ENCODE results near the gene GPR107.
A peak's percentile ranks its signal among the peaks of the same experiment; 100 is the strongest.

GPR107 gene

DNA sequence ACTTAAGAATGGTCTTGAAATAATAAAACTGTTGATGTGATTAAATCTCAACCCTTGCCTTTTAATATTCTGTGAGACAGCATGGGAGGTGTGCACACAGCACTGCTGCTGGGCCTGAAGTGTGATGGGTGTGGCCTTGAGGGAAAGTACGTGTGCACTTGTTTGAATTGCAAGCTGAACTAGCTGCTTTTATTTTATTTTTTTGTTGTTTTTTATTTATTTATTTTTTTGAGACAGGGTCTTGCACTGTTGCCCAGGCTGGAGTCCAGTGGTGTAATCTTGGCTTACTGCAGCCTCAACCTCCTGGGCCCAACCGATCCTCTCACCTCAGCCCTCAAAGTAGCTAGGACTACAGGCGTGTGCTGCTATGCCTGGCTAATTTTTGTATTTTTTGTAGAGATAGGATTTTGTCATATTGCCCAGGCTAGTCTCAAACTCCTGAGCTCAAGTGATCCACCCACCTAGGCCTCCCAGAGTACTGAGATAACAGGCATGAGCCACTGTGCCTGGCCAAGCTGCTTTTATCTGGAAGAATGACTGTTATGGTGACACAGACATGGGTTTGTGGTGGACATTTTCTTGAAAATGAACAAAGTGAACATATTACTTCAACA is 58.9 kb downstream of the GPR107 start:
- no peak for DNase-seq

DNA sequence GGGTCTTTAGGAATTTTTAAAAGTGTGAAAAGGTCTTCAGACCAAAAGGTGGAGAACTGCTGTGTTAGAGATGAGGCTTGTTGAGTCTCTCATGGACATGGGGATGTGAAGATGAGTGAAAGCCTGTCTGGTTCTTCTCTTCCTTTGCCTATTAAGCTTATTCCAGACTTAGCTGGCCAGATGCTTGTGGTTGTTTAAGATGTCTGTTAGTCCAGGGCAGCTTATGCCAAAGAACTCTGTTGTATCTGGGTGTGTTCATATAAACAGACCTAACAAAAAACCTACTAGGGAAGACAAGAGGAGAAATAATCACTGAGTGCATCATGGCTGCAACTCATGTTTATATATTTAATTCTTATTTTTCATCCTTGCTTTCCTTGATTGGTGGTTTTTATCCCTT is 61.0 kb downstream of the GPR107 start:
- no peak for DNase-seq

DNA sequence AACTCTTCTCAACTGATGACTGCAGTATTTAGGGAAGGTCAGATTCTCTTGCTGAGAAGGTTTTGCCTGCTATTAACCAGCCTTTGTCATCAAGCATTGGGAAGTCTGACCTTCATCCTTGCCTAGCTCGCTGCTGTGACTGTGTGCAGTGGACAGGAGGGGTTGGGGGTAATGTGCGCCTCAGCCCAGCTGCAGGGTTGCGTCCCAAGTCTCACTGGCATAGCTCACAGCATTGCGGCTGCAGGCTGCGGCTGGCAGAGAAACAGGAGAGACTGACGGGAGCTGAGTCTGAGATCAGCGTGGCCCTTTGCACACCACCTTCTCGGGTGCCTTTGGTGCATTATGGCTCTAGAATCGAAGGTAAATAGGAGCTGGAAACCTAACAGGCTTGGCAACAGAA is 62.6 kb downstream of the GPR107 start:
- no peak for DNase-seq

DNA sequence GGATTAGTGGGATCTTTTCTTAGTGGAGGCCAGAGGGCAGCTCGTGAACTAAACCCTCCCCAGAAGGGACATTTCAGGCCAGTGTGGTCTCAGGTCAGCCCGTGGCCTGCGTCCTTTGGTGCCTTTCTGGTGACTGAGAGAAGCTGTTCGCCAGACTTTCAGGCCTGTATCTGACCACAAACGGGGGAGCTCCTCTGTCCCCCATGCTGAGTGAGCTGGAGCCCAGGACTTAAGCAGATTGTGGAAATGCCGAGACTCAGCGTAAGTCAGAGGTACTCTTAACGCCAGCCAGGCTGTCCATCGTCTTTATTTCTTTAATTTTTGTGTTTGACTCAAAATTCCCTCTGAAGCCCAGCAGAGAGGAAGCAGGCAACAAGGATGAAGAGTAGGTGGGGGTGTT is 63.7 kb downstream of the GPR107 start:
- DNase-seq: no peak

DNA sequence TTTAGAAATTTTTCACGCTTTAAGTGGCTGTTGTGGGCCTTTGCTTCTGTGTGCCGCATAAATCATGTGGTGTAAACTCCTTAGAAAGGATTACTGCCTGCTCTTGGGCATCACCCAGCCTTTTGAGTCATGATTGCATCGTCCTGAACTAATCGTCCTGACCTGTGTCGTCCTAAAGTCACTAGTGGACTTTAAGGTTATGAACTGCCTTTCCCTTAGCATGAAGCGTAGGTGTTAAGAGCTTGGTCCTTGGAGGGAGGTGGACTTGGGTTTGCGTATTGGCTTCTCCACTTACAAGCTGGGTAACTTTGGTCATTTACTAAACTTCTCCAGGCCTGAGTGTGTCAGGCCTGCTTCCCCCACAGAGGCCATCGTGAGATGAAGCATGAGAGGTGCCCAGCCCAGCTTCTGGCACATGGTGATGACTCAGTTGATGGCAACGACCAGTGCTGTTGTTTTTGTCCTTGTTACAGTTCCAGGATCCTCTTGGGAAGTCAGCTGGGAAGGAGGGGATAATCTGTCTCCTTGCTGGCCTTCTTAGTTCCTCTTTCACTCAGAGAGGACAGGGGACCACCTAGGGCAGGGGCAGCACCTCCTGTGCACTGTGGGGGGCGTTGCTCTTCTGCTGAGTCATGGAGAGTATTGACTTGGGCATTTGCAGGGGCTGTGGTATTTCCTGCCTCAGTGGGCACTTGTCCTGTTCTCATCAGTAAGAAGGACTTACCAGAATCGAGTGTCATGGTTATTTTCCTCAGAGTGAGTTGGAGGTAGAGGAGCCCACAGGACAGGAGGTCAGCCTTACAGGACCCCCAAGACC is 64.3 kb downstream of the GPR107 start:
- DNase-seq: no peak

DNA sequence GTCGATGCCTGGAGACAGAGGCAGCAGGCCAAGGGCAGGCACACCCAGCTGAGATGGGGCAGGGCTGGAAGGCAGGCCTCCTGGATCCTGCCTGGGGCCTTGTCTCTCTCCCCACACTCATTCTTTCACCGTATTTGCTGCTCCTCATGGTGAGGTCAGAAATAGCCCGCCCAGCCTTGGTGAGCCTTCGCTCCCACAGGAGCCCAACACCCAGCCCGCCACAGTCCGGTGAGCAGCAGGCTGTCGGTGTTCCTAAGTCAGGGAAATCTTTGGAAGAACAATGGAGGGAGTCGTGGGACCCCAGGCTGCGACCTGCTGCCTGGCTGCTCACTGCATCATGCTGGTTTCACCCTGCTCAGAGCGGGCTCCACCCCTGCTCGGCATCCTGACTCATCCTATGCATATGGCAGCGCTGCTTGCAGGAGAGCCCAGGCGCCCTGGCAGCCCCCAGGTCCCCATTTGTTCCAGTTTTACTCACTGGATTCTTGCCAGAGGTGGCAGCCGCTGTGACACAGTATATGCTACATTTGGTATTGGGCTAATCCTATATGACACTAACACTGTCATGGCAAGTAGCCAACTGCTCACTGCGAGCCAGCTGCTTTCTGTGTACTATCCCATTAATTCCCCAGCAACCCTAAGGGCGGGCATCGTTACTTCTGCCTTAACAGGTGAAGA is 65.3 kb downstream of the GPR107 start:
- DNase-seq: no peak

DNA sequence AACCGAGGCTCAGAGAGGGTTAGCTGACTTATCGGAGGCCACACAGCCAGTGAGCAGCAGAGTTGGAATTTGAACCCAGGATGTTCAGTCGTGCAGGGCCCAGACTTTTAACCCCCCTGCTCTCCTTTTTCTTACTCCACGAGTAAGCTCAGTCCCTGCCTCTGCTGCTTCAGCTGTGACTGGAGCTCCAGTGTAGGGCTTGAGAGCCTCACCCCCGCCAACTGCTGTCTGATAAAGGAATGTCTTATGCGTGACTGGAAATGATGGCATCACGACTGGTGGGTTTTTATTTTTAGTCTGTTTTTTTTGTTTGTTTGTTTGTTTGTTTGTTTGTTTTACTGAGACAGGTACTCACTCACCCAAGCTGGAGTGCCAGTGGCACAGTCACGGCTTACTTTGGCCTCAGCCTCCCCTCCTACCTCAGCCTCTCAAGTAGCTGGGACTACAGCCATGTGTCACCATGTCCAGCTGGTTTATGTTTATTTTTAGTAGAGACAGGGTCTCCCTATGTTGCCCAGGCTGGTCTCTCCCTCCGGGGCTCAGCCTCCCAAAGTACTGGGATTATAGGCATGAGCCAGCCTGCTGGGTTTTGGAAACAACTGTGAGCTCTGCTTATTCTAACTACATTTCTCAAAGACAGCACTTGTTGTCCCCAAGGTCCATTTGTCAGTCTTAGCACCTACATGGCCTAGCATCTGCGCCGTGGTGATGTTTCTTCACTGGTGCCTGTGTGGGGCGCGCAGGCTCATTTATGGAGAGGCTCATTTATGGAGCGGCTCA is 66.0 kb downstream of the GPR107 start:
- DNase-seq: no peak

DNA sequence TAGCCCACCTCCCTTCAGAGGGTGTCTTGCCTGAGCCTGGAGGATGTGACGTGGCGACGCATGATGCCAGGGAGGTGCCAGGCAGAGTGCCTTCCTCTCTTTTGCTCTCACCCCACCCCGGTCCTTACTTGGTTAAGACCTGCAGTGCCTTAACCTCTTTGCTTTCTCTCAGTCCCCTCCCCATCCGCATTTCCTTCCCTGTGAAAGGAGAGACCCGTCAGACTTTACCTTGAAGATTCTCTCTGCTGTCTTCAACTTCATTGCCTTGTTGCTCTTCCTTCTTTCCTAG is 66.5 kb downstream of the GPR107 start:
- DNase-seq: no peak

DNA sequence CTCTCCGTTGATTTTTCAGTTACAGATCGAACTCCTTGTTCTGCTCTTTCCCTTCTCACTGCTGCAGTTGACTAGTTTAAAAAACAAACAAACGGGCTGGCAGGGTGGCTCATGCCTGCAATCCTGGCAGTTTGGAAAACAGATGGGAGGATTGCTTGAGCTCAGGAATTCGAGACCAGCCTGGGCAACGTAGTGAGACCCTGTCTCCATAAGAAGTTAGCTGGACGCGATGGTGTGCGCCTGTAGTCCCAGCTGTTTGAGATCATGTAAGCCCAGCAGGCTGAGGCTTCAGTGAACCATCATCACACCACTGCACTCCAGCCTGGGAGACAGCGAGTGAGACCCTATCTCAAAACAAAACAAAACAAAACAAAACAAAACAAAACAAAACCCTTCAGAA is 67.1 kb downstream of the GPR107 start:
- no peak for DNase-seq

DNA sequence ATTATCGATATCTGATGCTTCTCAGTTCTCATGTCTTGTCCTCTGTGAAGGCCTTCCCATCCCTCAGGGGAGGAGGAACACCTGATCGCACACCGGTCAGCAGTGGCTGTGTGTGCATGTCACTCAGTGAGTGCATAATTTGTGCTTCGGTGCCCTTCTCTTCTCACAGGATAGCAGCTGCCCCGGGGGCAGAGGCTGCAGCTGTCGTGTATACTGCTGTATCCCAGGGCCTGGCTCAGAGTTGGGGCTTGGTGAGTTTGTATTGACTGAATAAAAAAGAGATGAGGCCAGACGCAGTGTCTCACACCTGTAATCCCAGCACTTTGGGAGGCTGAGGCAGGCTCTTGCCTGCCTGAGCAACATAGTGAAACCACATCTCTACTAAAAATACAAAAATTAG is 68.8 kb downstream of the GPR107 start:
- DNase-seq: no peak

DNA sequence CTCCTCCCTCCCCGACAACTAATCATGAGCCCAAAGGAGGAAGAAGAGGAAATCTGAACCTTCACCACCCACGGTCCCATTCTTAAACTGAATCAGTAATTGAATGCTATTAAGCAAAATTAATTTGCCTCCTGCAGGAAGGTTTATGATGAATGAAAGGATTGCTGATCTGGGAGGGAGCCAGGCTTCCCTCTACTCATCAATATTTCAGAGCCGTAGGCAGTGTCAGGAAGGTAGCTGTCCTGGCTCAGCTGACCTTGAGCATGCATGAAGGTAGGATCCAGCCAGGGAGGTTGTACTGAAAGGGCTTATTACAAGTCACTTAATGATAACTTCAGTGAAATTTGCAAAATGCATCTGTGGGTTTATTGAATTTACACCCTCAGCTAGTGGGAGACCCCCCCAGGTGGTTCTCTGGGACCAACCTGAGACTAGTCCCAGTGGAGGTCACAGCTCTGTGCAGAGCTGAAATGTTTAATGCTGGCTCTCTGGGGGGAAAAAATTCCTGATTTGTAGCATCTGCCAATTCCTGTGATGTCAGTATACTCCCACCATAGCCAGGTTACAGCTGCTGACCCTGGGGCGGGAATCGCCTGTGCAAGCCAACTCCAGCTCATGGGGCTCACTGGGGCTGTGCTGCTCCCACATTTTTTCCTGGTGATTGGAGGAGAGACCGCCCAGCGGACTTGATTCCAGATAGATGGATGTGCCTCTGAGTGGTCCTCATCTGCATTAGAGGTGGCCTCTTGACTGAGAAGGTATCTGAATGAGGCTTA is 70.6 kb downstream of the GPR107 start:
- no peak for DNase-seq

DNA sequence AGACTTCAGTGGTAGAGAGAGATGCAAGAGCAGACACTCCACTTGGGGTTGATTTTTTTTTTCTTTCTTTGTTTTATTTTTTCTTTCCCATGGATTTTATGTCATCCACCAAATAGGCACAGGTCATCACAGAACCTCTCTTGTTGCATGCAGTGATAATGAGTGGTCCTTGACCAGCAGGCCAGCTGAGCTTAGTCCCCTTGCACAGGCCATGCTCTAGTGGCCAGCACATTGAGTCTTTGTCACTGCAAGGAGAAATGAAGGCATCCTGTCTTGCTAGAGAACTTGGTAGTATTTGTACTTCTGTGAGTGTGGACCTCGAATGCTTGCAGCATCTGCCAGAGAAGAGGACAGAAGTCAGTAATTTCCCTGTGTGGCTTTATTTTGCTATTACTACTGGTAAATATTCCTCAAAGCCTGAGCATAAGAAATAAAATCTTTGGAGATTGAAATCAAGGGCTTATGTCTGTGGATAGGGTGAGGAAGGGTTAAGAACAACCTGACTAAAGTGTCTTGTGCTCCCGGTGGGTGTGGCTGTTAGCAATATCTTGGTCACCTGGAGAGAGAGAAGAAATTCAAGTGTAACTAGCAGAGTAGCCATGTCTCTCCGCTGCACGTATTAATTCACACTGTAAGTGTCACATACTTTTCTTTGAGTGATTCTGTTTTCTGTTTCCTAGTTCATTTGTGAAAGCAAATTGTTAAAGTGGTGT is 73.2 kb downstream of the GPR107 start:
- no peak for DNase-seq

DNA sequence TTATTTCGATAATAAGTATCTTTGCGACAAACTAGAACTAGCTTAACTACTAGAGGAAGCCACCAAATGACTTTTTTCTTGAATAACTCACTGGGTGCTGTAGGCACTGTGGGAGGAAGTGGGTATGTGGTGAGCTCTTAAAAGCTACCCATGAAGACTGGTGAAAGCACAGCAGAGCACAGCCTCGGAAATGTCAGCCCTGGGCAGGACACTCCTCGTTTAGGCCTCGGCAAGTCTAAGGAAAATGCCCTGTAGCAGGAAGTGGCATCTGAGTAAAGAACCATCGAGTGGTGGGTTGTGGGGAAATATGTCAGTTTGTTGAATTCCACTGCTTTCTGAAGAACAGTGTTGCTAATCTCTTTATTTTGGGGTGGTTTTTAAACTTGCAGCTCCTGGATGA is 74.5 kb downstream of the GPR107 start:
- peak; percentile 81 for DNase-seq

DNA sequence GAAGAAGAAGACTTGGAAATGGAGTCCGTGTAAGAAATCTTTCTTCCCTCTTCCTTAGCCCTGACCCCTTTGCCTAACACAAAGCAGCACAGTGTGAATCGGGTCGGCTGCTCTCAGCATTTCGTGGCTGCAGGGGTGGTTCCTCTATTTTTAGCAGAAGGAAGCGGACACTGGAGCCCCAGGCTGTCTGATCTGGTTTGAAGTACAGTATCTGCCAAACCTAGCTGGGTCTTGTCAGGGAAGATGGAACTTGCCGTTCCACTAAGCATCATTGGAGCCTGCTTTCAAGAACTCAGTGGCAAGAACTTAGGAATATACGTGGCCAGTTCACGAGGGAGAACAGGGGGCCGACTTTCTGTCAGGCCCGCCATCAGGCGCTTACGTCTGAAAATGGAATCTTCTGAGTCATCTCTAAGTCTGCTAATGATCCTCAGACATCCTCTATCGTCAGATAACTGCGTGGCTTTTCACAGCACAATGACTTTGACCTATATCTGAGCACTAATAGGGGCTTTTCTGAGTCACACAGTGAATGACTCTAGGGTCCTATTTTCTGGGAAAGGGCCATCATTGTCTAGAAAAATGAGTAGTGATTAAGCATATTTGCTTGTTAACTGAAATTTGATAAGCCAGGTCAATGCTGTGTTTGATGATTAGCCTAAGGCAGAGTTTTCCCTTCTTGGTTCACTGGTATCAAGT is 75.2 kb downstream of the GPR107 start:
- DNase-seq: peak; percentile 70

DNA sequence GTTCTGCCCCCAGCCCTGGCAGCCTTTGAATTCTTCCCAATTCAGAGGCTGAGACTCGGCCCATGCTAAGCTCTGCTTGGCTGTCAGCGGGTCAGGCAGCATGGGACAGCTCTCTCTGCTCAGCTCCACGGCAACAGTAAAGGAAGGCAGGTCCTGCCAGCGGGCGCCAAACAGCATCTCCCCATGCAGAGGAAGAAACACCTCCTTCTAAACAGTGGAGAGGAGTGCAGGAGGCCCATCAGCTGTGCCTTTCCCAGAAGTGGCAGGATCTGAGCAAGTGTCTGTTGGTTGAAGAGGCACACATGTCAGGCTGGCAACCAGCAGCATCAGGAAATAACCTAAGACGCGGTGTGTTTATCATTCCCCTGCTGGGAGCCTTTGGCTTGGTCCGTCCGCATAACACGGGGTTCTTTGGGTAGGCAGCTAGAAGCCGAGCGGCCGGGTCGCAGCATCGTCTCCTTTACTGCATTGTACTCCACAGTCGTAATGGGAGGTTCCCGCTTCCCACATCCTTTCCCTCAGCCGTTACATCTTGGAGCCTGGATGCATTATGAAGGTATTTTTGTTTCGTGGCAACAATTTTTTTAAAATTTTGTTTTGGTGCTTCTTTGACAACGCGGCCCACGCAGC is 75.8 kb downstream of the GPR107 start:
- no peak for DNase-seq

DNA sequence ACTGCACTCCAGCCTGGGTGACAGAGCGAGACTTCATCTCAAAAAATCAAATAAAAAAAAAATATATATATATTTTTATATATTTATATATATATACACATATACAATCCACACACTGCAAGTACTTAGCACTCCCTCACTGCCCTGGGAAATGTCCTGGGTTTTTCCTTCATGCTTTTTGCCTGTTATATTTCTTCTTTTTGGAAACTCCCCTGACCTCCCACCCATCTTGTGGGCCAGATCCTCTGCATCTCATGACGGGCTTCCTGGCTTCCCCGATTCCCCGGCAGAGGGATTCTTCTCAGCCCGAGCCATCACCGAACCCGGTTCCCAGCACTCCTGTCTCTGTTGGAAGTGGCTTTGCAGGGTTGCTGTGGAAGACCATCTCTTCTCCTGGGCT is 79.0 kb downstream of the GPR107 start:
- DNase-seq: no peak

DNA sequence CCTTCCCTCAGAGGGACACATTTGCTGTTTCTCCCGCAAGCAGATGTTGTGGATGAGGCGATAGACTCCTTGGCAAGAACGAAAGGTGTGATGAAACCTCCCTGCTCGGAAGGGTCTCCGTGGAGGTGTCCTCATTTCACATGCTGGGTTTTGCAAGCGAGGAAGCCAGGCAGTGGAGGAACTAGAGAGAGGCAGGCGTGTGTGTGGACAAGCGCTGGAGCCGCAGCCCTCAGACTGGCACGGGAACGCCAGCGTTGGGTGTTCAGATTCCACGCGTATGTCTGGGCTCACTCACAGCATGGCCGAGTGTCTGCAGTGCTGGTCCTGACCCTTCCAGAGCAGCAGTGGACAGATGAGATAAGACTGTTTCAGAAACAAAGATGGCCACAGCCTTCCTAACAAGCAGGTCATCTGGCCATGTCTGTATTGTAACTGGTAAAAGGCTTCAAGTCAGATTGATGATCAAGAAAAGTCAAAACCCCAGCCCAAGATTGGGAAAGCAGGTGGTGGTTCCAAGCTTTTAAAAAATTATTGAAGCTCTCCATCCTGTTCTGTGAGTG is 83.5 kb downstream of the GPR107 start:
- DNase-seq: no peak

DNA sequence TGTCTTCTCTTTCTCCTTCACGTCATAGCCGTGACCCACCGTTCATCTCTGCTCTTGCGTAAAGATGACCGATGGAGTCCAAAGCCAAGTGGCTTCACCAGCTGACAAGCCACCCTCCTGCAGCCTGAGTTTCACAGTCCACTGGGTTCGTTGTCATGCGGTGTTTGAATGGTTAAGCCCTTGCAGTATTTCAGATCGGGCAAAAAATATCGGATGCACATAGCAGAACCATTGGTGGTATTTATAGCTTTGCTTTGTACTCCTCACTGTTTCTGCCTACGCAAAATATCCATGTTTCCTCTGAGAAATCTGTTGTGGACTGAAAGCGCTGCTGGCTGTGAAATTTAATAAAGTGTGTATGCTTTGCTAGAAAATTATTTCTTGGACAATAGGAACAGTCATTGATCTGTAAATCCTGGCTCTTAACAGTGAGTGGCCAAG is 84.0 kb downstream of the GPR107 start:
- DNase-seq: no peak

DNA sequence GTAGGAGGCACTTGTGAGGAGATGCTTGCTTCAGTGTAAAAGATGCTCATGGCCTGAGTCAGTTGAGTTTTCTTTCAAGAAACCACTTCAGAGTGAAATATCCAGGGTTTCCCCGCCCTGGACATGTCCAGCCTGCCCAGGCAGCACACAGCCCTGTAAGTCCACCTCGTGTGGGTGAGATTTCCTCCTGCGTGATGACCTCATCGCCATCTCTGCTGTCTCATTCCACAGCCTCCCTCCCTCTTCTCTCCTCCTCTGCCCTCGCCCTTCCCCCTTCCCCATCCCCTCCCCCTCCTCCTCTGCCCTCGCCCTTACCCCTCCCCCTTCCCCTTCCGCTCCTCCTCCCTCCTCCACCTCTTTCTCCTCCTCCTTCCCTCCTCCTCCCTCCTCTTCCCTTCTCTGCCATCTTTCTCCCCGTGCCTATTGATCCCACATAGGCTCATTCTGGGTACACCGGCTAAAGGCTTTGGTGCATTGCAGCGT is 84.5 kb downstream of the GPR107 start:
- no peak for DNase-seq

DNA sequence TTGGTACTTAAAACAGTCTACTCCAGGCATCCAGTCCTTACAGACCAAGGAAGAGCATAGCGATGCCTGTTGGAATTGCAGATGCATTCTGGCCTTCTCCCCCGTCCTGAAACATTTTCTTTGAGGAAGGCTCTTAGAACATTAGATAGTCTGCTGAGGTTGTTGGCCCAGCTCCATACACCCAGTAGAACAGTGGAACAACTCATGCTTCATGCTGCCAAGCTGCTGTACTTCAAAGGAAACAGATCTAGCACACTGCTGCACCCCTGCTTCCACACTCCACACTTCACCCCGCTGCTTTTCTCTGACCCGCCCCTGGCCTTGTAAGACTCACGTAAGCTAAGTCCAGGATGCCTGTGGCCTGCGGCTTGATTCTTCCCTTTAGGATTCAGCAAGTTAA is 85.1 kb downstream of the GPR107 start:
- DNase-seq: no peak
